Endometrial microvascular endothelial cells (primary cell): ENCODE measurements around the gene IPO13. TPM values are rescaled to one million over a fixed set of nuclear protein-coding genes. Genes with fewer than 3 reads are reported as not detected.

Experiments used
- in situ Hi-C: cut with HindIII; loops from 2 replicates; pipeline ENCODE4 v1.10.0; 2017; ENCODE audit warnings: low sequenced_read_pairs, low pct_unique_long_range_greater_than_20kb; ENCODE audit errors: inconsistent ontology term
- total RNA-seq: library from RNA; depleted of rRNA; stranded (reverse); fragments of >200 nt; gene quantifications from one replicate; pipeline ENCODE4 v1.2.3, GENCODE V29; 2015; ENCODE audit errors: inconsistent ontology term

The IPO13 gene
- total RNA-seq = 23.5 TPM

GRCh38 chr1:43946236-43947060 is at the start of gene IPO13:
IPO13 (plus strand) TSS chr1:43946950; CDS start chr1:43947601, 651 bp downstream.
- in situ Hi-C loops = loop anchor here (25.0 kb wide), 1 partner anchor 109 kb away; no protein-coding TSS in a partner anchor

GRCh38 chr1:43898981-43899380 is 47.8 kb upstream of the IPO13 start:
- in situ Hi-C loops = no loop called here

GRCh38 chr1:43900386-43900785 is 46.4 kb upstream of the IPO13 start:
- in situ Hi-C loops = no loop called here

GRCh38 chr1:43901196-43901961 is 45.4 kb upstream of the IPO13 start:
- in situ Hi-C loops = no loop called here

GRCh38 chr1:43902058-43902831 is 44.5 kb upstream of the IPO13 start:
- in situ Hi-C loops = no loop called here

- in situ Hi-C loops = no loop called here
These were observed 41.8 kb upstream of the IPO13 start for GRCh38 chr1:43904660-43905551.

- in situ Hi-C loops = no loop called here
These were observed 38.5 kb upstream of the IPO13 start for GRCh38 chr1:43908226-43908625.

GRCh38 chr1:43908858-43909257 is 37.9 kb upstream of the IPO13 start:
- in situ Hi-C loops = no loop called here

- in situ Hi-C loops = no loop called here
These were observed 36.4 kb upstream of the IPO13 start for GRCh38 chr1:43910343-43910742.

- in situ Hi-C loops = no loop called here
These were observed 34.1 kb upstream of the IPO13 start for GRCh38 chr1:43912607-43913006.

- in situ Hi-C loops = no loop called here
These were observed 33.7 kb upstream of the IPO13 start for GRCh38 chr1:43913051-43913501.

- in situ Hi-C loops = no loop called here
These were observed 32.9 kb upstream of the IPO13 start for GRCh38 chr1:43913666-43914360.

GRCh38 chr1:43914576-43915525 is 31.9 kb upstream of the IPO13 start:
- in situ Hi-C loops = no loop called here

GRCh38 chr1:43919906-43920305 is 26.8 kb upstream of the IPO13 start:
- in situ Hi-C loops = no loop called here

- in situ Hi-C loops = no loop called here
These were observed 25.7 kb upstream of the IPO13 start for GRCh38 chr1:43921022-43921421.

GRCh38 chr1:43924516-43924915 is 22.2 kb upstream of the IPO13 start:
- in situ Hi-C loops = no loop called here

- in situ Hi-C loops = loop anchor here (25.0 kb wide), 1 partner anchor 89 kb away; no protein-coding TSS in a partner anchor
These were observed 20.9 kb upstream of the IPO13 start for GRCh38 chr1:43925846-43926245.
